H9 (cell line): ENCODE measurements around the gene GSK3A. TPM values are rescaled to one million over a fixed set of nuclear protein-coding genes. Genes with fewer than 3 reads are reported as not detected.

Experiments used
- DNase-seq: peaks from one replicate; pipeline ENCODE4 v3.0.0-alpha.2; 2017
- H2AFZ ChIP-seq: one replicate; pipeline ENCODE4 v1.6.1; 2013; ENCODE audit warnings: mild to moderate bottlenecking, low read length, control low read depth, moderate library complexity
- H2AK5ac ChIP-seq: 2 replicates; pipeline ENCODE4 v1.6.1; 2013; ENCODE audit warnings: low read length, control low read depth, mixed read lengths; ENCODE audit not compliant: insufficient read length
- H2BK120ac ChIP-seq: one replicate; pipeline ENCODE4 v1.6.1; 2013; ENCODE audit warnings: low read depth, mild to moderate bottlenecking, low read length, control low read depth, inconsistent platforms; ENCODE audit not compliant: poor library complexity, severe bottlenecking
- H2BK12ac ChIP-seq: 2 replicates; pipeline ENCODE4 v1.6.1; 2013; ENCODE audit warnings: low read length, control low read depth, mixed read lengths, low read depth; ENCODE audit not compliant: insufficient read length
- H2BK15ac ChIP-seq: 2 replicates; pipeline ENCODE4 v1.6.1; 2013; ENCODE audit warnings: low read depth, low read length, control low read depth
- H2BK20ac ChIP-seq: one replicate; pipeline ENCODE4 v1.6.1; 2013; ENCODE audit warnings: low read depth, mild to moderate bottlenecking, low read length, control low read depth, inconsistent platforms; ENCODE audit not compliant: poor library complexity, severe bottlenecking
- H2BK5ac ChIP-seq: 2 replicates; pipeline ENCODE4 v1.6.1; 2013; ENCODE audit warnings: low read length, control low read depth, mixed read lengths; ENCODE audit not compliant: insufficient read length
- H3K14ac ChIP-seq: 2 replicates; pipeline ENCODE4 v1.6.1; 2013; ENCODE audit warnings: low read length, control low read depth; ENCODE audit not compliant: insufficient read depth
- H3K18ac ChIP-seq: 2 replicates; pipeline ENCODE4 v1.6.1; 2013; ENCODE audit warnings: low read depth, mild to moderate bottlenecking, mixed read lengths, low read length, control low read depth; ENCODE audit not compliant: insufficient read length
- H3K23ac ChIP-seq: 2 replicates; pipeline ENCODE4 v1.6.1; 2013; ENCODE audit warnings: low read length, control low read depth, mixed read lengths, low read depth; ENCODE audit not compliant: insufficient read length
- H3K23me2 ChIP-seq: 2 replicates; pipeline ENCODE4 v1.6.1; 2013; ENCODE audit warnings: low read depth, mild to moderate bottlenecking, mixed read lengths, low read length, control low read depth; ENCODE audit not compliant: insufficient read length, poor library complexity, severe bottlenecking
- H3K27ac ChIP-seq: 2 replicates; pipeline ENCODE4 v1.5.1; 2013; ENCODE audit warnings: low read length, control low read depth, mixed read lengths, low read depth; ENCODE audit not compliant: insufficient read length
- H3K27me3 ChIP-seq: 2 replicates; pipeline ENCODE4 v1.6.1; 2013; ENCODE audit warnings: low read length, control low read depth, inconsistent platforms; ENCODE audit not compliant: insufficient read depth
- H3K4ac ChIP-seq: 2 replicates; pipeline ENCODE4 v1.6.1; 2013; ENCODE audit warnings: low read depth, mild to moderate bottlenecking, control low read depth, inconsistent platforms, low read length, moderate library complexity
- H3K4me1 ChIP-seq: 2 replicates; pipeline ENCODE4 v1.6.1; 2013; ENCODE audit warnings: low read length, control low read depth, inconsistent platforms; ENCODE audit not compliant: insufficient read depth
- H3K4me2 ChIP-seq: 2 replicates; pipeline ENCODE4 v1.6.1; 2013; ENCODE audit warnings: low read length, control low read depth, mixed read lengths; ENCODE audit not compliant: insufficient read length, insufficient read depth
- H3K56ac ChIP-seq: 2 replicates; pipeline ENCODE4 v1.6.1; 2013; ENCODE audit warnings: low read depth, mild to moderate bottlenecking, mixed read lengths, low read length, control low read depth; ENCODE audit not compliant: insufficient read length
- H3K79me1 ChIP-seq: 2 replicates; pipeline ENCODE4 v1.6.1; 2013; ENCODE audit warnings: low read depth, mild to moderate bottlenecking, moderate library complexity, low read length, control low read depth, inconsistent platforms; ENCODE audit not compliant: insufficient read depth, poor library complexity, severe bottlenecking
- H3K79me2 ChIP-seq: 2 replicates; pipeline ENCODE4 v1.6.1; 2013; ENCODE audit warnings: low read length, control low read depth, inconsistent platforms; ENCODE audit not compliant: insufficient read depth
- H3K9ac ChIP-seq: 2 replicates; pipeline ENCODE4 v1.6.1; 2013; ENCODE audit warnings: low read length, control low read depth, mixed read lengths; ENCODE audit not compliant: insufficient read length; ENCODE audit errors: extremely low read depth
- H3K9me3 ChIP-seq: one replicate; pipeline ENCODE4 v1.6.1; 2013; ENCODE audit warnings: low read depth, low read length, inconsistent platforms; ENCODE audit not compliant: control insufficient read depth
- H3T11ph ChIP-seq: one replicate; pipeline ENCODE4 v1.6.1; 2013; ENCODE audit warnings: mild to moderate bottlenecking, low read length, control low read depth, inconsistent platforms
- H4K20me1 ChIP-seq: one replicate; pipeline ENCODE4 v1.6.1; 2013; ENCODE audit not compliant: control insufficient read depth, insufficient read length, insufficient read depth
- H4K5ac ChIP-seq: 2 replicates; pipeline ENCODE4 v1.6.1; 2013; ENCODE audit warnings: low read depth, mild to moderate bottlenecking, mixed read lengths, low read length, control low read depth; ENCODE audit not compliant: insufficient read length
- H4K8ac ChIP-seq: replicated peaks from 2 replicates; pipeline ENCODE4 v1.6.1; 2013; ENCODE audit warnings: low read length, control low read depth, mixed read lengths, low read depth; ENCODE audit not compliant: insufficient read length
- H4K91ac ChIP-seq: 2 replicates; pipeline ENCODE4 v1.6.1; 2013; ENCODE audit warnings: low read depth, mild to moderate bottlenecking, moderate library complexity, mixed read lengths, low read length, control low read depth; ENCODE audit not compliant: insufficient read length
- H3K27ac Mint-ChIP-seq, 3 experiments: 2 replicates in 2 of 3; 3 replicates in 1 of 3; pipeline ENCODE4 v1.8.0; 2020 to 2021; ENCODE audit warnings: mixed read lengths in 3 of 3, mild to moderate bottlenecking in 1 of 3, moderate library complexity in 1 of 3
- H3K27me3 Mint-ChIP-seq: 2 replicates; pipeline ENCODE4 v1.8.0; 2021; ENCODE audit warnings: low read depth, mild to moderate bottlenecking, moderate library complexity, mixed read lengths
- H3K36me3 Mint-ChIP-seq, 3 experiments: 2 replicates in 2 of 3; 3 replicates in 1 of 3; pipeline ENCODE4 v1.8.0; 2020 to 2021; ENCODE audit warnings: low read depth in 3 of 3, mixed read lengths in 3 of 3; ENCODE audit not compliant: insufficient read depth in 1 of 3
- H3K4me1 Mint-ChIP-seq, 2 experiments: 2 replicates each; pipeline ENCODE4 v1.8.0; 2020; ENCODE audit warnings: mixed read lengths in 2 of 2
- H3K4me3 Mint-ChIP-seq, 2 experiments: 2 replicates in 1 of 2; 3 replicates in 1 of 2; pipeline ENCODE4 v1.8.0; 2020 to 2021; ENCODE audit warnings: mild to moderate bottlenecking in 2 of 2, mixed read lengths in 2 of 2, moderate library complexity in 1 of 2
- H3K9me3 Mint-ChIP-seq, 2 experiments: 2 replicates in 1 of 2; 3 replicates in 1 of 2; pipeline ENCODE4 v1.8.0; 2020; ENCODE audit warnings: mild to moderate bottlenecking in 2 of 2, mixed read lengths in 2 of 2, moderate library complexity in 1 of 2
- WGBS: extraction: QIAGEN DNeasy Blood & Tissue Kit; methylation state at CpG from one replicate; pipeline ENCODE4 v1.1.7; 2013; ENCODE audit warnings: missing lambda C conversion rate, low lambda C conversion rate, mixed read lengths; ENCODE audit not compliant: insufficient read length; ENCODE audit errors: extremely low coverage; 5-methylcytosine and 5-hydroxymethylcytosine counted together
- total RNA-seq: library from RNA; stranded (reverse); gene quantifications from 2 replicates; pipeline ENCODE4 v1.2.1, GENCODE V29; 2021
- TF ChIP-seq, protein P1 (sequence below): fragments of 200-600 bp; sonication (generic); conservative IDR thresholded peaks from 3 replicates; pipeline ENCODE4 v1.8.0; 2021; ENCODE audit warnings: antibody characterized with exemption, mild to moderate bottlenecking

GSK3A gene
- total RNA-seq, 1 experiment from 2014 or later: 52.4 TPM

DNA sequence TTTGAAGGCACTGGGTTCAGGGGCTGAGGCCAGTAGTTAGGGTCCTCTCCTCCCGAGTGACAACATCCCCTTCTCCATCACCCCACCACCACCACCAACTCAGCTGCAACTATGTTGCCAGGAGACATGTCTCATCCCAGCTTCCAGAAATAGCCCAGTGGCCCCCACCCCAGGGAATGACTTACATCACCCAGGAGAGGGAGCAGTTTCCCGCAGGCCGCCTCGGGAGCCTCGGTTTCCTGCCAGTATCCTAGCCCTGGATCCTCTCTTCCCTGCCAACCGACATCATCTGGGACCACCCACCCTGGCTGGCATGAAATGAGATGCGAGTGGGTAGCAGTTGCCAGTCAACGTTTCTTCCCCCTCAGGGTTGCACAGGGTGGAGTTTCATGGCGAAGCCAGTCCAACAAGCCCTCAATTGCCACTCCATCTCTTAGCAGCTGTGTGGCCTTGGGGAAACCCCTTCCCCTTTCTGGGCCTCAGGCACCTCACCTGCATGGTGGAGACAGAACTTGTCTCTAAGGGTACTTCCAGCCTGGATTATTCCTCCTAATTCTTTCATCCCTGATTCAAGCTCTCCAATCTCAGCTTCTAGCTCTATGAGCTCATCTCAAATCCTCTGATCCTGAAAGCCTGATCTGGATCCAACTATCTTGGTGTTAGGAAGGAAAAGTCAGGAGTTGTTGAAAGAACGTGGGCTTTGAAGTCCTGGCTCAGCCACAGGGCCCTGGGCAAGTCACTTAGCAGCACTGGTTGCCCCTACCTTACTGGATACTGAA is 3.9 kb upstream of the GSK3A start:
- H3K9me3 Mint-ChIP-seq: no peaks in the 10 kb centered on the region
- Histone ChIP-seq H4K20me1 (no peaks in the 10 kb centered on the region), H3K27ac (no peak overlapping the region), H4K5ac (no peak overlapping the region), H2AK5ac (no peak overlapping the region), H2BK12ac (no peak overlapping the region), H2BK120ac (no peak overlapping the region), H2BK5ac (no peak overlapping the region), H4K8ac (no peak overlapping the region), H3K4me1 (no peaks in the 10 kb centered on the region; the same call in 1 of the 2 replicates), H3K79me1 (no peaks in the 10 kb centered on the region), H4K91ac (no peak overlapping the region), H2AFZ (no peak overlapping the region), H3K79me2 (no peaks in the 10 kb centered on the region; the same call in 1 of the 2 replicates), H3K27me3 (no peaks in the 10 kb centered on the region), H3K9ac (no peak overlapping the region), H3T11ph (no peak overlapping the region), H3K56ac (no peak overlapping the region), H3K4me2 (no peak overlapping the region), H3K4ac (no peak overlapping the region), H3K9me3 (no peaks in the 10 kb centered on the region), H3K23me2 (peaks cover 4% of the 10 kb centered on the region), H2BK15ac (no peak overlapping the region), H3K23ac (no peak overlapping the region), H2BK20ac (no peak overlapping the region), H3K18ac (no peak overlapping the region), H3K14ac (no peak overlapping the region)
- peak; percentile 74 for DNase-seq
- no peaks in the 10 kb centered on the region; the same call in 1 of the 2 replicates for H3K27me3 Mint-ChIP-seq
- peaks cover 28 to 41% of the 10 kb centered on the region in 2 experiments for H3K4me1 Mint-ChIP-seq
- no CpG with 5 or more reads among the region's 10 CpGs for WGBS
- H3K27ac Mint-ChIP-seq: peak overlapping the region; percentile 32 to 68 (median 48); a peak in 2 of 7 replicates
- H3K36me3 Mint-ChIP-seq: peaks cover 3 to 20% (median 15%) of the 10 kb centered on the region in 3 experiments; a peak in 6 of 7 replicates
- no peak overlapping the region for H3K4me3 Mint-ChIP-seq
- TF ChIP-seq, protein P1, sequence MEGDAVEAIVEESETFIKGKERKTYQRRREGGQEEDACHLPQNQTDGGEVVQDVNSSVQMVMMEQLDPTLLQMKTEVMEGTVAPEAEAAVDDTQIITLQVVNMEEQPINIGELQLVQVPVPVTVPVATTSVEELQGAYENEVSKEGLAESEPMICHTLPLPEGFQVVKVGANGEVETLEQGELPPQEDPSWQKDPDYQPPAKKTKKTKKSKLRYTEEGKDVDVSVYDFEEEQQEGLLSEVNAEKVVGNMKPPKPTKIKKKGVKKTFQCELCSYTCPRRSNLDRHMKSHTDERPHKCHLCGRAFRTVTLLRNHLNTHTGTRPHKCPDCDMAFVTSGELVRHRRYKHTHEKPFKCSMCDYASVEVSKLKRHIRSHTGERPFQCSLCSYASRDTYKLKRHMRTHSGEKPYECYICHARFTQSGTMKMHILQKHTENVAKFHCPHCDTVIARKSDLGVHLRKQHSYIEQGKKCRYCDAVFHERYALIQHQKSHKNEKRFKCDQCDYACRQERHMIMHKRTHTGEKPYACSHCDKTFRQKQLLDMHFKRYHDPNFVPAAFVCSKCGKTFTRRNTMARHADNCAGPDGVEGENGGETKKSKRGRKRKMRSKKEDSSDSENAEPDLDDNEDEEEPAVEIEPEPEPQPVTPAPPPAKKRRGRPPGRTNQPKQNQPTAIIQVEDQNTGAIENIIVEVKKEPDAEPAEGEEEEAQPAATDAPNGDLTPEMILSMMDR: peak; percentile 71
